GM23338 (cell line): ENCODE data around the gene HLA-F. TPM values are rescaled to one million over a fixed set of nuclear protein-coding genes. Genes with fewer than 3 reads are reported as not detected.
A peak's percentile ranks its signal among the peaks of the same experiment; 100 is the strongest.

ENCODE experiments used
- ATAC-seq: fragments of 200-7000 bp; cut with Tn5 transposase; 3 replicates; pipeline ENCODE4 v1.9.1; 2020
- DNase-seq: peaks from one replicate; pipeline ENCODE4 v3.0.0-alpha.2; 2015; ENCODE audit warnings: low spot score
- H2AFZ ChIP-seq: fragments of 200-600 bp; sonication (generic); 2 replicates; pipeline ENCODE4 v1.8.0; 2016; ENCODE audit warnings: antibody characterized with exemption, mild to moderate bottlenecking, moderate library complexity
- H3F3A ChIP-seq: fragments of 200-600 bp; sonication (generic); replicated peaks from 2 replicates; pipeline ENCODE4 v1.8.0; 2017; ENCODE audit warnings: antibody characterized with exemption, mixed run types, low read depth
- H3K27ac ChIP-seq: fragments of 200-600 bp; sonication (generic); 2 replicates; pipeline ENCODE4 v1.6.1; 2016; ENCODE audit warnings: low read depth
- H3K27me3 ChIP-seq: fragments of 200-600 bp; sonication (generic); 2 replicates; pipeline ENCODE4 v1.8.0; 2016; ENCODE audit warnings: mild to moderate bottlenecking, mixed run types, moderate library complexity; ENCODE audit not compliant: insufficient read depth
- H3K36me3 ChIP-seq: fragments of 200-600 bp; sonication (generic); 2 replicates; pipeline ENCODE4 v1.8.0; 2016; ENCODE audit warnings: mild to moderate bottlenecking; ENCODE audit not compliant: insufficient read depth
- H3K4me1 ChIP-seq: fragments of 200-600 bp; sonication (generic); 2 replicates; pipeline ENCODE4 v1.8.0; 2016; ENCODE audit warnings: mild to moderate bottlenecking, moderate library complexity; ENCODE audit not compliant: insufficient read depth
- H3K4me2 ChIP-seq: fragments of 200-600 bp; sonication (generic); 2 replicates; pipeline ENCODE4 v1.7.1; 2017; ENCODE audit warnings: mixed run types
- H3K4me3 ChIP-seq: fragments of 200-600 bp; sonication (generic); 2 replicates; pipeline ENCODE4 v1.6.1; 2016; ENCODE audit warnings: mixed run types
- H3K79me2 ChIP-seq: fragments of 200-600 bp; sonication (generic); replicated peaks from 2 replicates; pipeline ENCODE4 v1.8.0; 2017; ENCODE audit warnings: mild to moderate bottlenecking; ENCODE audit not compliant: insufficient read depth
- H3K9me2 ChIP-seq: fragments of 200-600 bp; sonication (generic); 2 replicates; pipeline ENCODE4 v1.8.0; 2017; ENCODE audit not compliant: insufficient read depth
- H4K20me1 ChIP-seq: fragments of 200-600 bp; sonication (generic); replicated peaks from 2 replicates; pipeline ENCODE4 v1.8.0; 2017; ENCODE audit warnings: mild to moderate bottlenecking; ENCODE audit not compliant: insufficient read depth
- H3K27ac Mint-ChIP-seq: 2 replicates; pipeline ENCODE4 v1.8.0; 2020; ENCODE audit warnings: inconsistent platforms, mild to moderate bottlenecking, moderate library complexity, mixed read lengths
- H3K27me3 Mint-ChIP-seq: 3 replicates; pipeline ENCODE4 v1.8.0; 2022; ENCODE audit warnings: low read depth, mild to moderate bottlenecking, moderate library complexity, mixed read lengths, inconsistent platforms; ENCODE audit not compliant: insufficient read depth, poor library complexity
- H3K36me3 Mint-ChIP-seq: 3 replicates; pipeline ENCODE4 v1.8.0; 2021; ENCODE audit warnings: low read depth, mild to moderate bottlenecking, inconsistent platforms, moderate library complexity, mixed read lengths
- H3K4me1 Mint-ChIP-seq: 3 replicates; pipeline ENCODE4 v1.8.0; 2020; ENCODE audit warnings: mild to moderate bottlenecking, inconsistent platforms, mixed read lengths
- H3K4me3 Mint-ChIP-seq: 3 replicates; pipeline ENCODE4 v1.8.0; 2021; ENCODE audit warnings: moderate library complexity, mild to moderate bottlenecking, inconsistent platforms, mixed read lengths
- H3K9me3 Mint-ChIP-seq: 3 replicates; pipeline ENCODE4 v1.8.0; 2020; ENCODE audit warnings: moderate library complexity, mild to moderate bottlenecking, inconsistent platforms, mixed read lengths
- CTCF ChIP-seq, 2 experiments: fragments of 200-600 bp in 1 of 2; sonication (generic) in 1 of 2; conservative IDR thresholded peaks; 2 replicates each; pipeline versions ENCODE4 v1.5.1 to v1.6.1; 2016 to 2017; ENCODE audit warnings: antibody characterized with exemption in 2 of 2, low read depth in 2 of 2, mild to moderate bottlenecking in 2 of 2, moderate library complexity in 1 of 2
- ETS1 ChIP-seq: IDR thresholded peaks from 2 replicates; pipeline ENCODE4 v1.6.1; 2016; ENCODE audit warnings: antibody characterized with exemption
- EZH2 ChIP-seq: fragments of 200-600 bp; sonication (generic); IDR thresholded peaks from one replicate; pipeline ENCODE4 v1.8.0; 2017; ENCODE audit warnings: antibody characterized with exemption, mild to moderate bottlenecking, low read depth; ENCODE audit not compliant: unreplicated experiment
- EZH2phosphoT487 ChIP-seq: fragments of 200-600 bp; sonication (generic); IDR thresholded peaks from one replicate; pipeline ENCODE4 v1.8.1; 2018; ENCODE audit warnings: antibody characterized with exemption; ENCODE audit not compliant: unreplicated experiment
- JUNB ChIP-seq: IDR thresholded peaks from one replicate; pipeline ENCODE4 v1.6.1; 2016; ENCODE audit warnings: antibody characterized with exemption; ENCODE audit not compliant: unreplicated experiment
- NANOG ChIP-seq: IDR thresholded peaks from 2 replicates; pipeline ENCODE4 v1.6.1; 2016; ENCODE audit warnings: antibody characterized with exemption, borderline replicate concordance
- POLR2AphosphoS5 ChIP-seq: IDR thresholded peaks from 2 replicates; pipeline ENCODE4 v1.6.1; 2016; ENCODE audit warnings: antibody characterized with exemption, low read depth
- STAT1 ChIP-seq: IDR thresholded peaks from one replicate; pipeline ENCODE4 v1.6.1; 2016; ENCODE audit warnings: antibody characterized with exemption; ENCODE audit not compliant: unreplicated experiment
- ZNF462 ChIP-seq: fragments of 250-450 bp; sonication (Bioruptor Pico); IDR thresholded peaks from 2 replicates; pipeline ENCODE4 v1.5.0; 2020; ENCODE audit warnings: mild to moderate bottlenecking, moderate library complexity
- polyA plus RNA-seq: library from polyadenylated mRNA; unstranded; fragments of >200 nt; fragmentation: Nextera tagmentation; extraction: Ambion mirVana; gene quantifications from 2 replicates; pipeline ENCODE4 v1.2.1, GENCODE V29; 2016
- total RNA-seq: library from RNA; depleted of rRNA; stranded (reverse); fragments of >200 nt; shearing (Covaris generic); gene quantifications from 2 replicates; pipeline ENCODE4 v1.2.3, GENCODE V29; 2014

HLA-F gene
- total and polyA plus RNA-seq, 2 experiments from 2014 or later = 4.4 to 10.4 TPM

GRCh38 chr6:29680416-29680815 lies 42.8 kb upstream of the HLA-F start:
- Histone ChIP-seq H3K36me3 (no peaks in the 10 kb centered on the region; the same call in 1 of the 2 replicates), H3K4me3 (no peak overlapping the region), H3K4me1 (peaks cover 21% of the 10 kb centered on the region), H4K20me1 (no peaks in the 10 kb centered on the region), H3F3A (0 out of 2 replicates have a peak, but pooled peaks cover 7% of the 10 kb centered on the region), H2AFZ (no peak overlapping the region), H3K27me3 (no peaks in the 10 kb centered on the region), H3K9me2 (no peaks in the 10 kb centered on the region; the same call in 1 of the 2 replicates), H3K27ac (no peak overlapping the region), H3K79me2 (no peaks in the 10 kb centered on the region), H3K4me2 (no peak overlapping the region)
- H3K9me3 Mint-ChIP-seq = peaks cover 8% of the 10 kb centered on the region
- no peak overlapping the region for H3K27ac Mint-ChIP-seq
- peaks cover 10% of the 10 kb centered on the region for H3K27me3 Mint-ChIP-seq
- H3K4me3 Mint-ChIP-seq = no peak overlapping the region
- no peak for ATAC-seq
- TF ChIP-seq JUNB (no peak), CTCF (conservative IDR thresholded peaks at IDR 0.05; ENCODE audit: low read depth in 2 of 2) (peak; percentile 54 to 61)
- H3K4me1 Mint-ChIP-seq = peaks cover 39% of the 10 kb centered on the region
- DNase-seq = peak; percentile 51
- H3K36me3 Mint-ChIP-seq = peaks cover 2% of the 10 kb centered on the region; the same call in 1 of the 3 replicates

GRCh38 chr6:29680904-29681303 lies 42.3 kb upstream of the HLA-F start, which contains the start of gene ZFP57:
Gene ZFP57 (minus strand): TSS chr6:29681152. CDS start chr6:29677003, 4,149 bp downstream.
- Mint-ChIP-seq H3K4me1 (peaks cover 39% of the 10 kb centered on the region), H3K27ac (no peak within 1 kb of the TSS), H3K27me3 (peaks cover 10% of the 10 kb centered on the region), H3K9me3 (peaks cover 10% of the 10 kb centered on the region), H3K36me3 (peaks cover 4% of the 10 kb centered on the region; the same call in 1 of the 3 replicates), H3K4me3 (no peak within 1 kb of the TSS)
- DNase-seq = no peak
- Histone ChIP-seq H3K27ac (no peak within 1 kb of the TSS), H3K4me1 (peaks cover 21% of the 10 kb centered on the region), H3K4me3 (no peak within 1 kb of the TSS), H3K36me3 (no peaks in the 10 kb centered on the region; the same call in 1 of the 2 replicates), H3K79me2 (no peaks in the 10 kb centered on the region), H3K4me2 (no peak within 1 kb of the TSS), H3K9me2 (no peaks in the 10 kb centered on the region), H3K27me3 (no peaks in the 10 kb centered on the region), H3F3A (0 out of 2 replicates have a peak, but pooled peaks cover 7% of the 10 kb centered on the region), H4K20me1 (no peaks in the 10 kb centered on the region), H2AFZ (peak within 1 kb of the TSS; percentile 44)
- ATAC-seq = no peak
- TF ChIP-seq ETS1 (no peak), ZNF462 (CRISPR knock-in tag) (no peak), EZH2phosphoT487 (no peak), EZH2 (no peak), NANOG (no peak), JUNB (no peak), STAT1 (no peak), POLR2AphosphoS5 (no peak)
